ENCODE data around the gene ZNF324. TPM values are rescaled to one million over a fixed set of nuclear protein-coding genes. Genes with fewer than 3 reads are reported as not detected.

The ZNF324 gene
- total RNA-seq, 2 experiments from 2014 or later = 11.9 to 23.3 TPM

Small RNAs within 50 kb of the gene (small RNA-seq; reads per million reads assigned to genes)
- not detected for gene RN7SL693P
- gene RNU6-1337P = not detected

Other genes with a start within 250 kb of the ZNF324 start
- 34.1 and 38.6 TPM in 2 replicates for gene ZNF544, start 238.2 kb upstream of the ZNF324 start, total RNA-seq (2014; rRNA removed; shearing (Covaris generic))
- gene ZNF544, start 238.2 kb upstream of the ZNF324 start, total RNA-seq (2022) = 31.0 and 37.3 TPM in 2 replicates
- gene ZNF8, start 188.1 kb upstream of the ZNF324 start, total RNA-seq (2014; rRNA removed; shearing (Covaris generic)) = 7.3 and 7.8 TPM in 2 replicates
- 7.1 and 7.7 TPM in 2 replicates for gene ZNF8, start 188.1 kb upstream of the ZNF324 start, total RNA-seq (2022)
- 61.7 and 79.6 TPM in 2 replicates for gene ERVK3-1, start 161.7 kb upstream of the ZNF324 start, total RNA-seq (2014; rRNA removed; shearing (Covaris generic))
- gene ERVK3-1, start 161.7 kb upstream of the ZNF324 start, total RNA-seq (2022) = 46.4 and 48.1 TPM in 2 replicates
- 2.6 and 3.3 TPM in 2 replicates for gene ZSCAN22, start 140.1 kb upstream of the ZNF324 start, total RNA-seq (2014; rRNA removed; shearing (Covaris generic))
- gene ZSCAN22, start 140.1 kb upstream of the ZNF324 start, total RNA-seq (2022) = 3.7 and 5.1 TPM in 2 replicates
- 21.3 and 47.2 TPM in 2 replicates for gene A1BG, start 113.6 kb upstream of the ZNF324 start, total RNA-seq (2014; rRNA removed; shearing (Covaris generic))
- gene A1BG, start 113.6 kb upstream of the ZNF324 start, total RNA-seq (2022) = 24.5 and 26.9 TPM in 2 replicates
- 2.8 and 3.6 TPM in 2 replicates for gene ZNF497, start 104.3 kb upstream of the ZNF324 start, total RNA-seq (2014; rRNA removed; shearing (Covaris generic))
- gene ZNF497, start 104.3 kb upstream of the ZNF324 start, total RNA-seq (2022) = 4.5 and 6.1 TPM in 2 replicates
- gene ZNF837, start 86.0 kb upstream of the ZNF324 start, total RNA-seq (2014; rRNA removed; shearing (Covaris generic)) = 1.8 and 3.0 TPM in 2 replicates
- 5.3 and 5.8 TPM in 2 replicates for gene ZNF837, start 86.0 kb upstream of the ZNF324 start, total RNA-seq (2022)
- gene RPS5, start 79.8 kb upstream of the ZNF324 start, total RNA-seq (2014; rRNA removed; shearing (Covaris generic)) = 3,315 and 3,333 TPM in 2 replicates
- 1,573 and 1,607 TPM in 2 replicates for gene RPS5, start 79.8 kb upstream of the ZNF324 start, total RNA-seq (2022)
- 0.75 and 2.1 TPM in 2 replicates for gene RNF225, start 71.4 kb upstream of the ZNF324 start, total RNA-seq (2014; rRNA removed; shearing (Covaris generic))
- gene RNF225, start 71.4 kb upstream of the ZNF324 start, total RNA-seq (2022) = 0.77 and 1.7 TPM in 2 replicates
- gene ZNF584, start 58.4 kb upstream of the ZNF324 start, total RNA-seq (2014; rRNA removed; shearing (Covaris generic)) = 9.8 and 12.4 TPM in 2 replicates
- gene ZNF584, start 58.4 kb upstream of the ZNF324 start, total RNA-seq (2022) = 7.6 and 10.4 TPM in 2 replicates
- not detected in 2 replicates for gene ZNF132, start 26.9 kb upstream of the ZNF324 start, total RNA-seq (2014; rRNA removed; shearing (Covaris generic))
- gene ZNF132, start 26.9 kb upstream of the ZNF324 start, total RNA-seq (2022) = not detected in 2 replicates
- gene ZNF324B, start 15.5 kb upstream of the ZNF324 start, total RNA-seq (2014; rRNA removed; shearing (Covaris generic)) = 10.6 and 13.8 TPM in 2 replicates
- gene ZNF324B, start 15.5 kb upstream of the ZNF324 start, total RNA-seq (2022) = 13.5 and 14.5 TPM in 2 replicates
- 8.0 and 9.9 TPM in 2 replicates for gene ZNF446, start 9.3 kb downstream of the ZNF324 start, total RNA-seq (2014; rRNA removed; shearing (Covaris generic))
- gene ZNF446, start 9.3 kb downstream of the ZNF324 start, total RNA-seq (2022) = 11.0 and 11.1 TPM in 2 replicates
- 28.0 and 44.1 TPM in 2 replicates for gene SLC27A5, start 44.9 kb downstream of the ZNF324 start, total RNA-seq (2014; rRNA removed; shearing (Covaris generic))
- 29.4 and 29.8 TPM in 2 replicates for gene SLC27A5, start 44.9 kb downstream of the ZNF324 start, total RNA-seq (2022)
- gene ZBTB45, start 52.7 kb downstream of the ZNF324 start, total RNA-seq (2014; rRNA removed; shearing (Covaris generic)) = 6.7 and 10.7 TPM in 2 replicates
- gene ZBTB45, start 52.7 kb downstream of the ZNF324 start, total RNA-seq (2022) = 14.7 and 16.4 TPM in 2 replicates
- 551 and 729 TPM in 2 replicates for gene TRIM28, start 77.0 kb downstream of the ZNF324 start, total RNA-seq (2014; rRNA removed; shearing (Covaris generic))
- 601 and 603 TPM in 2 replicates for gene TRIM28, start 77.0 kb downstream of the ZNF324 start, total RNA-seq (2022)
- gene CHMP2A, start 88.0 kb downstream of the ZNF324 start, total RNA-seq (2014; rRNA removed; shearing (Covaris generic)) = 72.7 and 108 TPM in 2 replicates
- 101 and 112 TPM in 2 replicates for gene CHMP2A, start 88.0 kb downstream of the ZNF324 start, total RNA-seq (2022)
- gene UBE2M, start 91.5 kb downstream of the ZNF324 start, total RNA-seq (2014; rRNA removed; shearing (Covaris generic)) = 101 and 105 TPM in 2 replicates
- 117 and 130 TPM in 2 replicates for gene UBE2M, start 91.5 kb downstream of the ZNF324 start, total RNA-seq (2022)
- gene MZF1, start 106.3 kb downstream of the ZNF324 start, total RNA-seq (2014; rRNA removed; shearing (Covaris generic)) = 20.7 and 30.0 TPM in 2 replicates
- 39.1 and 41.1 TPM in 2 replicates for gene MZF1, start 106.3 kb downstream of the ZNF324 start, total RNA-seq (2022)